Left forelimb (tissue), 1 donor: ENCODE results near the gene COG4.

Source experiments
- DNase-seq: peaks from one replicate; pipeline ENCODE4 v3.0.0-alpha.2; 2018; ENCODE audit warnings: low spot score

Gene COG4

GRCh38 chr16:70480127-70481105, 42.9 kb downstream of the COG4 start:
- DNase-seq: no peak

- DNase-seq: no peak
Measured at GRCh38 chr16:70478912-70479341, 44.4 kb downstream of the COG4 start.

GRCh38 chr16:70478169-70478568, 45.2 kb downstream of the COG4 start:
- no peak for DNase-seq

- no peak for DNase-seq
Measured at GRCh38 chr16:70476272-70477020, 46.9 kb downstream of the COG4 start.

DNA sequence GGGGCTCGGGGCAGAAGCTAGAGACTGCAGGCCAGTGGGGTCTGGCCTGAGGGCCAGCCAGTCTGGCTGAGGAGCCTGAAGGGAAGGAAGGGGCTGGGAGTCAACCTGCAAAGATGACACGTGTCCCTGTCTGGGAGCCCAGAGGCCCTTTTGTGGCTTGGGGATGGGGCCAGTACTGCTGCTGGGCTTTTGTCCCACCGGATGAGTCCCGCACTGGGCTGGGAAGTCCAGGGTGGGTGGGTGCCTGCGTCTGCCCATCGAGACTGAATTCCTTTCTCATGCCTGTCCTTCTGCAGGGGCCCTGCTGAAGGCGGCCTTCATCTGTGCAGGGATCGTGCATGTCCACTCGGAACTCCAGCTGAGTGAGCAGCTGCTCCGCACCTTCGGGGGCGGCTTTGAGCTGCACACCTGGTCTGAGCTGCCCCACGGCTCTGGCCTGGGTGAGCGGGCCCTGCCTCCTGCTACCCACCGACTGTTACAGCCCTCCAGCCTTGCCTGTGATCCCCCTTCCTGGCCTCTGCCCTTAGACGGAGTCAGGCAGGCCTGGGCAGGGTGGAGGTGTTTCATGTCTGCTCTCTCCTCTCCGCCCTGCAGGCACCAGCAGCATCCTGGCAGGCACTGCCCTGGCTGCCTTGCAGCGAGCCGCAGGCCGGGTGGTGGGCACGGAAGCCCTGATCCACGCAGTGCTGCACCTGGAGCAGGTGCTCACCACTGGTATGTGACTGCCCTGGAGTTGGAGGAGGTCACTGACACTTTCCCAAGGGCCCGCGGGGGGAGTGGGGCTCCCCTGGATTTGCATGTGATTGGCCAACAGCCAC, 48.1 kb downstream of the COG4 start:
- DNase-seq: no peak

GRCh38 chr16:70474320-70475053, 48.9 kb downstream of the COG4 start:
- no peak for DNase-seq

- no peak for DNase-seq
Measured at GRCh38 chr16:70473446-70474319, 49.7 kb downstream of the COG4 start.

DNA sequence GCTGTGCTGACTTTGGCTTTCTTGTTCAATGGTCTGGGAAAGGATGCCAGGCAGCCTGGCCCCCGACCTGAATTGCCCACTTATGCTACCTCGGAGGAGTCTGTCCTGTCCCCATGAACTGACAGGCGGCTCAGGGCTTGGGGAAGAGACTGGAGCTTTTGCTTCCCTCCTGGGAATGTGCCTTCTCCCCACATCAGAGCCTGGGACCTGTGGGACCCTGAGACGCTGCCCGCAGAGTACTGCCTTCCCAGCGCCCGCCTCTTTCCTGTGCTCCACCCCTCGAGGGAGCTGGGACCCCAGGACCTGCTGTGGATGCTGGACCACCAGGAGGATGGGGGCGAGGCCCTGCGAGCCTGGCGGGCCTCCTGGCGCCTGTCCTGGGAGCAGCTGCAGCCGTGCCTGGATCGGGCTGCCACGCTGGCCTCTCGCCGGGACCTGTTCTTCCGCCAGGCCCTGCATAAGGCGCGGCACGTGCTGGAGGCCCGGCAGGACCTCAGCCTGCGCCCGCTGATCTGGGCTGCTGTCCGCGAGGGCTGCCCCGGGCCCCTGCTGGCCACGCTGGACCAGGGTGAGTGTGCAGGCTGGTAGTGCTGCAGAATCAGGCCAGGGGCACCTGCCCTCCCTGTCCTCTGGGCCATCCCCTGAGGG, 50.4 kb downstream of the COG4 start:
- DNase-seq: no peak

DNA sequence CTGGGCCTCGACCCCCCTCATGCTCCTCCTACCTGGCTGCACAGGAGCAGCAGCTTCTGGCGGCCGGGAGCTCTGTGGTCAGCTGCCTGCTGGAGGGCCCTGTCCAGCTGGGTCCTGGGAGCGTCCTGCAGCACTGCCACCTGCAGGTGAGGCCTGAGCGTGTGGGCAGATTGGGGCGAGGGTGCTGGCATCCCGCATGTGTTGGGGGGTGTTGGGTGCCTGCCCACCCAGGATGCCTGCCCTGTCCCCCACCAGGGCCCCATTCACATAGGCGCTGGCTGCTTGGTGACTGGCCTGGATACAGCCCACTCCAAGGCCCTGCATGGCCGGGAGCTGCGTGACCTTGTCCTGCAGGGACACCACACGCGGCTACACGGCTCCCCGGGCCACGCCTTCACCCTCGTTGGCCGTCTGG, 52.4 kb downstream of the COG4 start:
- no peak for DNase-seq

DNA sequence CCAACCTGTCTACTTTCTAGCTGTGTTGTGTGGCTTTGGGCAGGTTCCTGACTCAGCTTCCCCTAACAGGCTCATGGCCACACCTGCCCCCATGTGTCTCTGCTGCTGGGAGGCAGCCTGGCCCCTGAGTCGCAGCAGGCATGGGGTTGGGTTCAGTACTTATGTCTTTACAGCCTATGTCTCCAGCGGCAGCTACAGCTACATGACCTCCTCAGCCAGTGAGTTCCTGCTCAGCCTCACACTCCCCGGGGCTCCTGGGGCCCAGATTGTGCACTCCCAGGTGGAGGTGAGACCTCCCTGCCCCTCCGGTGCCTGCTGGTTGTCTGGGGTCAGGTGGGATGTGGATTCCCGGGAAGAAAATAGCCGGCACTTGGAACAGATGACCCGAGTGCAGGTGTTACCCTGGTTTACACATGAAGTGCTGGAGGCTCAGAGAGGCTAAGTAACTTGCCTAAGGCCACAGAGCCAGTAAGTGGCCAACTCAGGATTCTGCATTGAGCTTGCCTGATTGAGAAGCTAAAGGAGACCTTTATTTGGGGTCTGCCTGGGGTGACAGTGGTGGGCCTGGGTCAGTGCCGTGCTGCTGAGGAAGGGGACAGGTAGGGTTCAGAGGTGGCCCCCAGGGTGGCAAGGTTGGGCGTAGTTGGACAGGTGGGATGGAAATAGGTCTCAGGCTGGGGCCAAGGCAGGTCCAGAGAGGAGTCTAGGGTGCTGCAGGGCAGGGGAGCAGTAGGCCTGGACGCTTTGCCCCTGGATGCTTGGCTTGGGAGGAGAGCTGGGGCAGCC, 53.0 kb downstream of the COG4 start:
- DNase-seq: no peak

- no peak for DNase-seq
Measured at GRCh38 chr16:70468776-70469525, 54.4 kb downstream of the COG4 start.

DNA sequence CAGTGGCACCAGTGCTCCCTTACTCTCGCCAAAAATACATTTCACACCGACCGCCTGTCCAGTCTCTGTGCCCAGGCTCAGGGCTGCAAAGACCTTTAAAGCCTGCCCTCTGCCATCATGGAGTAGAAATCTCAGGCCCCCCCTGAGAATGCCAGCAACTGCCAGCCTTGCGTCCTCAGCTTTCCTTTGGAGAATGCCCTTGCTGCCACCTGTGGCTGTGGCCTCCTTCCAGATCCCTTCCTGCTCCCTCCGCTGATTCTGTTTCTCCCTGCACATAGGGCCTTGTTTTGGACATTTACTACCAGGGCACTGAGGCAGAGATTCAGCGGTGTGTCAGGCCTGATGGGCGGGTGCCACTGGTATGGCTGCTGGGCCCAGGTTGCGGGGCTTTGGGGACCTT, 55.7 kb downstream of the COG4 start:
- no peak for DNase-seq

DNA sequence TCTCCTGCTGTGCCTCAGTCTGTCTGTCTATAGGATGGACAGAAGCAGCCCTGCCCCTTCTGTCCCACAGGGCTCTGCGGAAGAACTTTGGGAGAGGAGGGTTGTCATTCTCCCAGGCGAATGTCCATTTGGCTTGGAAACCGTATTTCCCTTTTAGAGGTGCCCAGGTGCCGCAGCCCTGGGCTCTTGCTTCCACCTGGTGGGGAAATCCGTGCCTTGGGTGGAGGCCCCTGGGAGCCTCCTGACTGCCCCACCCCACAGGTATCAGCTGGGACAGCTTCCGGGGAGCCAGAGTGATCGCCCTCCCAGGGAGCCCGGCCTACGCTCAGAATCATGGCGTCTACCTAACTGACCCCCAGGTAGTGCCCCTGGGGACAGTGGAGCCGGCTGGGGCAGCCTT, 56.2 kb downstream of the COG4 start:
- DNase-seq: no peak

DNA sequence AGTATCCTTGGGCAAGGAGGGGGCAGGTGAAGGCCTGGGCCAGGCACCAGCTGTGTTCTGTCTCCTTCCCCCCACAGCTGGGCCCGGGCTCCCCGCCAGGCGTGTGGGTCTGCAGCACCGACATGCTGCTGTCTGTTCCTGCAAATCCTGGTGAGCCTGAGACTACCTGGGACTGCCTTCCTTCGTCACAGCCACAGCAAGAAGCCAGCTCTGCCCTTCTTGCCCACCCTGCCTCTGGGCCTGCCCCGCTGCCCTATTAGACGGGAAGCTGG, 56.6 kb downstream of the COG4 start:
- no peak for DNase-seq

DNA sequence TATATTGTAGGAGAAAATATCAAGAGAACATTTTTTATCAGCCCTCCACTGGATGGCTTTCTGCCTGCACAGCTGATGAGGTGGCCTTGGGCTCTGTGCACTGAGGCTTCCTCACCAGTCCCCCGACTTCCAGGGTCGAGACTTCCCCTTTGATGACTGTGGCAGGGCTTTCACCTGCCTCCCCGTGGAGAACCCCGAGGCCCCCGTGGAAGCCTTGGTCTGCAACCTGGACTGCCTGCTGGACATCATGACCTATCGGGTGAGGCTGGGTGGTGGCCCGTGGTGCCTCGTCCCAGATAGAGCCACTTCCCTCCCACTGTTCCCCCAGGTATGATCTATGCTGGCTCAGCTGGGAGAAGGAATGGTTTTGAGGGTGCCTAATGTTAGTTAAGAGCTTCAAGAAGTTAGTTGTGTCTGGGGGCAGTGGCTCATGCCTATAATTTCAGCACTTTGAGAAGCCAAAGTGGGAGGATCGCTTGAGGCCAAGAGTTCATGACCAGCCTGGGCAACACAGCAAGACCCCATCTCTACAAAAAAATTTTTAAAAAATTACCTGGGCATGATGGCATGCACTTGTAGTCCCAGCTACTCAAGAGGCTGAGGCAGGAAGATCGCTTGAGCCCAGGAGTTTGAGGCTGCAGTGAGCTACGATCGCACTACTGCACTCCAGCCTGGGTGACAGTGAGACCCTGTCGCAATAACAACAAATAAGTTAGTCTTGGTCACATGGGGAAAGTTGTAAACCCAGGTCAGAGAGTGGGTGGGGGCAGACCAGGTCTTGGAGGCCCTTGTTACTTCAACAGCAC, 57.2 kb downstream of the COG4 start:
- DNase-seq: no peak

DNA sequence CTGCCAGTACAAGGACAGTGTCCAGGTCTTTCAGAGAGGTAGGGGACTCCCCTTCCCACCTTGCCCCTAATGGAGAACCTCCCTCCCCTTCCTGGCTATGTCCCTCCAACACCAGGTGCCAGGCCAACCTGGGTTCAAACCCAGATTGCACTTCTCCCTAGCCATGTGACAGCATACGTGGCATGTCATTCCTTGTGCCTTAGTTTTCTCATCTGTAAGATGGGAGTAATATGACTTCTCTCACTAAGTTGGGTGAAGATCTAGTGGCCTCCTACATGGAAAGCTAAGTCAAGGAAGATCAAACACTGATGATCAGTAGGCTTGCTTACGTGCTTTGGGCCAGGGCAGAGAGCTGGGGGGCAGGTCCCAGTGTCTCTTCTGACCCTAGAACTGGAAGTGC, 60.1 kb downstream of the COG4 start:
- no peak for DNase-seq

GRCh38 chr16:70460737-70461261, 62.6 kb downstream of the COG4 start:
- no peak for DNase-seq
